ENCODE measurements around the gene ASTN1.

- no peak for TF ChIP-seq POLR2A (IDR thresholded peaks at IDR 0.05; ENCODE audit: low read depth, low read length)
- no peak for TF ChIP-seq CTCF (conservative IDR thresholded peaks at IDR 0.05; ENCODE audit: low read depth, low read length)
- TF ChIP-seq USF2 (IDR thresholded peaks at IDR 0.05; ENCODE audit: low read depth, low read length), result no peak
- TF ChIP-seq CEBPB (IDR thresholded peaks at IDR 0.05; ENCODE audit: low read depth, low read length), result no peak
- no peak for TF ChIP-seq MAFK (IDR thresholded peaks at IDR 0.05; ENCODE audit: low read depth, low read length)
- no peak for TF ChIP-seq BHLHE40 (IDR thresholded peaks at IDR 0.05; ENCODE audit: low read depth, low read length)
- no peak for TF ChIP-seq NFE2L2 (IDR thresholded peaks at IDR 0.05; ENCODE audit: low read depth, low read length)
Observed at GRCh38 chr1:177172866-177173265, 8.4 kb upstream of the ASTN1 start.

Measured in IMR-90 (cell line).